ENCODE measurements around the gene CEP57L1.
"Not testable (repeated sequence)": the region's sequence is repeated elsewhere in the genome, so short reads cannot be mapped to it uniquely, and the experiment has no call there.

CEP57L1 gene

GRCh38 chr6:109074133-109074415 lies 21.2 kb upstream of the CEP57L1 start:
- no peak for DNase-seq

GRCh38 chr6:109075934-109076333 lies 19.4 kb upstream of the CEP57L1 start:
- peak; percentile 20 for DNase-seq

GRCh38 chr6:109076377-109076776 lies 18.9 kb upstream of the CEP57L1 start:
- DNase-seq = no peak

GRCh38 chr6:109079981-109080380 lies 15.3 kb upstream of the CEP57L1 start:
- no peak for DNase-seq

- DNase-seq = no peak
These were observed 14.3 kb upstream of the CEP57L1 start for GRCh38 chr6:109081026-109081425.

- DNase-seq = no peak
These were observed 13.7 kb upstream of the CEP57L1 start for GRCh38 chr6:109081516-109082187.

- no peak for DNase-seq
These were observed 13.1 kb upstream of the CEP57L1 start for GRCh38 chr6:109082188-109082577.

- no peak for DNase-seq
These were observed 11.7 kb upstream of the CEP57L1 start for GRCh38 chr6:109083657-109084056.

- DNase-seq = not testable (repeated sequence)
These were observed 11.2 kb upstream of the CEP57L1 start for GRCh38 chr6:109084146-109084545.

- DNase-seq = peak; percentile 54
These were observed 7.5 kb upstream of the CEP57L1 start for GRCh38 chr6:109087661-109088264.

GRCh38 chr6:109088995-109089394 lies 6.3 kb upstream of the CEP57L1 start:
- no peak for DNase-seq

GRCh38 chr6:109091314-109092024 lies 3.8 kb upstream of the CEP57L1 start:
- DNase-seq = no peak

- DNase-seq = no peak
These were observed 3.2 kb upstream of the CEP57L1 start for GRCh38 chr6:109092074-109092473.

- no peak for DNase-seq
These were observed 1.4 kb upstream of the CEP57L1 start for GRCh38 chr6:109093732-109094415.

GRCh38 chr6:109094416-109095035 lies 781 bp upstream of the CEP57L1 start, which contains the start of gene SESN1:
TSS of gene SESN1 (minus strand) at chr6:109094846. CDS start at chr6:109094073, 773 bp downstream.
- DNase-seq = peak; percentile 57

GRCh38 chr6:109095835-109096084 lies 453 bp downstream of the CEP57L1 start:
- DNase-seq = no peak

GRCh38 chr6:109096208-109096607 lies 901 bp downstream of the CEP57L1 start:
- DNase-seq = no peak

- DNase-seq = no peak
These were observed 2.4 kb downstream of the CEP57L1 start for GRCh38 chr6:109097661-109098060.

GRCh38 chr6:109102762-109103161 lies 7.5 kb downstream of the CEP57L1 start:
- DNase-seq = no peak

- no peak for DNase-seq
These were observed 8.6 kb downstream of the CEP57L1 start for GRCh38 chr6:109103942-109104341.

GRCh38 chr6:109104512-109104911 lies 9.2 kb downstream of the CEP57L1 start:
- no peak for DNase-seq

GRCh38 chr6:109105681-109106080 lies 10.4 kb downstream of the CEP57L1 start:
- no peak for DNase-seq

- DNase-seq = not testable (repeated sequence)
These were observed 14.4 kb downstream of the CEP57L1 start for GRCh38 chr6:109109663-109110062.

GRCh38 chr6:109112663-109113062 lies 17.4 kb downstream of the CEP57L1 start:
- DNase-seq = not testable (repeated sequence)
